KMS-11 (cell line): ENCODE results near the gene NSG1.

Experiments
- H2AFZ ChIP-seq: fragments of 200-600 bp; sonication (generic); 2 replicates; pipeline ENCODE4 v1.6.1; 2016; ENCODE audit warnings: antibody characterized with exemption, mixed run types, low read depth
- H3K27ac ChIP-seq: fragments of 200-600 bp; sonication (generic); 2 replicates; pipeline ENCODE4 v1.6.1; 2016; ENCODE audit warnings: mild to moderate bottlenecking, mixed run types
- H3K27me3 ChIP-seq: fragments of 200-600 bp; sonication (generic); 2 replicates; pipeline ENCODE4 v1.6.1; 2017; ENCODE audit warnings: mild to moderate bottlenecking, low read depth, mixed run types, moderate library complexity; ENCODE audit not compliant: insufficient read depth
- H3K36me3 ChIP-seq: fragments of 200-600 bp; sonication (generic); 2 replicates; pipeline ENCODE4 v1.6.1; 2017; ENCODE audit warnings: mild to moderate bottlenecking, mixed run types; ENCODE audit not compliant: insufficient read depth
- H3K4me1 ChIP-seq: fragments of 200-600 bp; sonication (generic); 2 replicates; pipeline ENCODE4 v1.6.1; 2016; ENCODE audit warnings: mild to moderate bottlenecking, low read depth, mixed run types; ENCODE audit not compliant: poor library complexity, severe bottlenecking
- H3K4me2 ChIP-seq: fragments of 200-600 bp; sonication (generic); 2 replicates; pipeline ENCODE4 v1.7.0; 2016; ENCODE audit warnings: mild to moderate bottlenecking, mixed run types
- H3K4me3 ChIP-seq: fragments of 200-600 bp; sonication (generic); IDR thresholded peaks from 2 replicates; pipeline ENCODE4 v1.6.1; 2017; ENCODE audit warnings: low read depth, low read length, mixed read lengths; ENCODE audit not compliant: insufficient read depth
- H3K79me2 ChIP-seq: fragments of 200-600 bp; sonication (generic); 2 replicates; pipeline ENCODE4 v1.6.1; 2016; ENCODE audit warnings: low read depth, mixed run types; ENCODE audit not compliant: insufficient read depth
- H3K9ac ChIP-seq: fragments of 200-600 bp; sonication (generic); 2 replicates; pipeline ENCODE4 v1.6.1; 2016; ENCODE audit warnings: mild to moderate bottlenecking, mixed run types
- H4K20me1 ChIP-seq: fragments of 200-600 bp; sonication (generic); 2 replicates; pipeline ENCODE4 v1.6.1; 2016; ENCODE audit warnings: mild to moderate bottlenecking, mixed run types; ENCODE audit not compliant: insufficient read depth
- TF ChIP-seq, protein P1 (sequence below): fragments of 200-600 bp; sonication (generic); conservative IDR thresholded peaks from 2 replicates; pipeline ENCODE4 v1.6.1; 2017; ENCODE audit warnings: low read depth, mild to moderate bottlenecking, antibody characterized with exemption, low read length, moderate library complexity, mixed read lengths

The NSG1 gene

DNA sequence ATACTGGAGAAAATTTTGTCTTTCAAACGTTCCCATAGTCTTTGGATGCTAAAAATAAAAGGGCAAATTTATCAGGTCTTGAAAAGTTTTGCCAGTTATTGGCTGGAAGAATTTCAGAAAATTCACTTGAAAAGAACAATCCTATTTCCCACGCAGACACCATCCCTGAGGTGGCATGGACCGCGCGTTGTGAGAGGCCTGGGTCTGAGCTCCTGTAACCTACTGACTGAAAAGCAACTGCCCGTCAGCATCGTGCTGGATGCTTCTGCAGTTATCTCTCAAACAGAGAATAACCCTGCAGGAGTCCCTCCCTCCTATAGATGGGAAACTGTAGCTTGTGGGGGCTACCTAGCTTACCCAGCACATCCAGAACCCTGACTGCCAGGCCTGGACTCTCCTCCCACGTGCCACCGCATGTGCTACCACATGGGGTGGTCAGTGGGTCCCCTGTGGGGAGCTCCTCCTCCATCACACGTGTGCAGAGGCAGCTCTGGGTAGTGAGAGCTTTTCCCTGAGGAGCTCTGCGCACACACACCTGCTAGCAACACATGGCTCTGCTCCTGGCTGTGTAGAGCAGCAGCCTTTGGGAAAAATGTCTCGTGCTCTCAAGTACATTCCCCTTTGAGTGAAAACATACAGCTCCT lies 36.1 kb downstream of the NSG1 start:
- H2AFZ ChIP-seq, result no peak overlapping the region
- no peak overlapping the region for H3K4me3 ChIP-seq
- no peaks in the 10 kb centered on the region for H3K27me3 ChIP-seq
- H3K4me1 ChIP-seq, result no peaks in the 10 kb centered on the region
- H3K9ac ChIP-seq, result no peak overlapping the region
- TF ChIP-seq, protein P1, sequence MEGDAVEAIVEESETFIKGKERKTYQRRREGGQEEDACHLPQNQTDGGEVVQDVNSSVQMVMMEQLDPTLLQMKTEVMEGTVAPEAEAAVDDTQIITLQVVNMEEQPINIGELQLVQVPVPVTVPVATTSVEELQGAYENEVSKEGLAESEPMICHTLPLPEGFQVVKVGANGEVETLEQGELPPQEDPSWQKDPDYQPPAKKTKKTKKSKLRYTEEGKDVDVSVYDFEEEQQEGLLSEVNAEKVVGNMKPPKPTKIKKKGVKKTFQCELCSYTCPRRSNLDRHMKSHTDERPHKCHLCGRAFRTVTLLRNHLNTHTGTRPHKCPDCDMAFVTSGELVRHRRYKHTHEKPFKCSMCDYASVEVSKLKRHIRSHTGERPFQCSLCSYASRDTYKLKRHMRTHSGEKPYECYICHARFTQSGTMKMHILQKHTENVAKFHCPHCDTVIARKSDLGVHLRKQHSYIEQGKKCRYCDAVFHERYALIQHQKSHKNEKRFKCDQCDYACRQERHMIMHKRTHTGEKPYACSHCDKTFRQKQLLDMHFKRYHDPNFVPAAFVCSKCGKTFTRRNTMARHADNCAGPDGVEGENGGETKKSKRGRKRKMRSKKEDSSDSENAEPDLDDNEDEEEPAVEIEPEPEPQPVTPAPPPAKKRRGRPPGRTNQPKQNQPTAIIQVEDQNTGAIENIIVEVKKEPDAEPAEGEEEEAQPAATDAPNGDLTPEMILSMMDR, result no peak
- no peaks in the 10 kb centered on the region for H3K79me2 ChIP-seq
- no peaks in the 10 kb centered on the region for H3K36me3 ChIP-seq
- H3K27ac ChIP-seq, result no peak overlapping the region
- no peak overlapping the region for H3K4me2 ChIP-seq
- no peaks in the 10 kb centered on the region for H4K20me1 ChIP-seq

DNA sequence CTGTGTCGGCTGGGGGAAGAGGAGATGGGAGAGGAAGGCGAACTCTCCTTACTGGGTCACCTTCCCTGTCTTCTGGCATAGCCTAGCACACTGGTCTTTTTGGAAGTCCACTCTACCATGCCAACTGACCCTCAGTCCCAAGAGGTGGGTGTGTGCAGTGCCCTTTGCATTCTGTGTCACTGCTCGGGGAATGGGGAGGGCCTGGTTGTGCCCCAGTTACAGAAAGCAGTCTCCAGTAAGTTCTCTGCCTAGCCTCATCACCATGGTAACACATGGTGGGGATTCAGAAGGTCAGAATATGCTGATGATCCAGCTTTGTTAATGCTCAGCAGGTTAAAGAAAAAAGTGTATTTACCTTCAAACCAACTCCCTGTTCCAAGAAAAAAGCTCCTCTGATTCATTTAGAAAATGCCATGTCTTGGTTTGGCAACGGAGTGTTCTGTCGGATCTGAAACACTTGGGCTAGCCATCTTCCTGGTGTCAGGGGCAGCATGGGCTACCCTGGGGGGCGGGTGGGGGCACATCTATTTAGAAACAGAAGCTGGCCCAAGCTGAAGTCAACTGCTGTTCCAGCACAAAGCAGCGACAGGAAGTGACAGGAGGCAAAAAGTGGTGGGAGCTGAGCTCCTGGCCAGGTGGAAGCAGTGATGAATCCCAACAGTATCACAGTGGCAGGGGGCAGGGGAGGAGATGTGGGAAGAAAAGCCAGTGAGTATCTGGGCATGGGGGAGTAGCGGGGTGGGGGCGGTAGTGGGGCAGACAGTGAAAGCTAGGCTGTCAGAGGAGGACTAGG lies 37.0 kb downstream of the NSG1 start:
- Histone ChIP-seq H3K4me2 (no peak overlapping the region), H3K79me2 (no peaks in the 10 kb centered on the region), H3K9ac (no peak overlapping the region), H3K27ac (no peak overlapping the region), H3K27me3 (no peaks in the 10 kb centered on the region), H4K20me1 (no peaks in the 10 kb centered on the region), H3K4me3 (no peak overlapping the region), H3K36me3 (no peaks in the 10 kb centered on the region), H3K4me1 (no peaks in the 10 kb centered on the region), H2AFZ (no peak overlapping the region)
- TF ChIP-seq, protein P1, result no peak

DNA sequence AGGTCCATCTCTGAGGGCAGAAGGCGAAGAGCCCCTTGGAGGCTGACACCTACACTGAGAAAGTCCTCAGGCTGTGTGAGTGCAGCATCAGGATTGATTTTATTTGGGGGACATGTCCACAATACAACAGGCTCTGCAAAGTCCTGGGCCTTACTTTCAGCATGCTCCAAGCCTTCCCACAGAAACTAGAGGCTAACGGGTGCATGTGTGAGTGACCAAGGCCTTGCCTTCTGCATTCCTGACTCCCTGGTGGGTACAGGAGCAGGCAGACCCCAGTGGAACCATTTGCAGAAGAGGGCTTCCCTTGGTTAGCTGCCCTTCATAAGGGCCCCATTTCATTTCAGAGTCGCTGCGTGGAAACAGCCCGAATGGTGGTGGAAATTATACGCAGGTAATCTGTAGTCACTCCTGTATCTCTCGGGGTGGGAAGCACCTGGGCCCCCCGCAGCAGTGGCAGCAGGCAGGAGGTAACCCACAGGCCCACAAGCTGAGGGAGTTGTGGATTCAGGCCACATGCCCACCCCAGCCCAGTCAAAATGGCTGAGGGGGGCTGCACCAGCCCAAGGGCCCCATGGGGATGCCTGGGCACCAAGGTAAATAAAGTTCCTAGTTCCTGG lies 37.7 kb downstream of the NSG1 start:
- no peaks in the 10 kb centered on the region for H3K79me2 ChIP-seq
- H2AFZ ChIP-seq, result no peak overlapping the region
- H3K27me3 ChIP-seq, result no peaks in the 10 kb centered on the region
- H3K4me2 ChIP-seq, result no peak overlapping the region
- H4K20me1 ChIP-seq, result no peaks in the 10 kb centered on the region
- H3K4me3 ChIP-seq, result no peak overlapping the region
- TF ChIP-seq, protein P1, result no peak
- H3K36me3 ChIP-seq, result no peaks in the 10 kb centered on the region
- H3K27ac ChIP-seq, result no peak overlapping the region
- H3K4me1 ChIP-seq, result no peaks in the 10 kb centered on the region
- no peak overlapping the region for H3K9ac ChIP-seq

DNA sequence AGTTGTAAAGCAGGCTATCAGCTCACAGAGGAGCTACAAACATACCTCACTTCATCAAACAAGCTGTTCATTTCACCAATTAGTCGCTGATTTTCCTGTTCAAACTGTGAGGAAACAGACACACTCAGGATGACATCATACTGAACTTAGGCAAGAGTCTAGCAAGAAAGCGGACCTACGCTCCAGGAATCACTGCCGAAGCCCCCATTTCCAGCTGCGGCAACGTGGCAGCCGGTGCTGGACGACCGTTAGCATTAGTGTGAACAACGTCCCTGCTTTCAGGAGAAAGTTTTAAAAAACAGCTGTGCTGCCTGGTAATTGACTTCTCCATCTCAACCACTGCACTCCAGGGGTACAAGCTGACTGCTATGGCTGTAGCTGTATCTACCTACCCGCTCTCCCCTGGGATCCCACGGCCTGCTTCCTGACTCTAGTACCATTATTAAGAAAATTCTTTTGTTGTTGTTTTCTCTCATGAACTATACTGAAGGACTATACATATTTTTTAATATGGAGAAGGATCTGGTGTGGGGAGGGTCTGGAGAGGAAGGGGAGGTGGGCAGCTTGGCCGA lies 38.3 kb downstream of the NSG1 start:
- Histone ChIP-seq H3K4me3 (no peak overlapping the region), H3K36me3 (no peaks in the 10 kb centered on the region), H3K79me2 (no peaks in the 10 kb centered on the region), H3K27ac (no peak overlapping the region), H4K20me1 (no peaks in the 10 kb centered on the region), H3K4me2 (no peak overlapping the region), H3K4me1 (peaks cover 4% of the 10 kb centered on the region), H2AFZ (no peak overlapping the region), H3K9ac (no peak overlapping the region), H3K27me3 (no peaks in the 10 kb centered on the region)
- TF ChIP-seq, protein P1, result no peak
